Osteocyte (in vitro differentiated cells): ENCODE results near the gene REEP1. TPM values are rescaled to one million over a fixed set of nuclear protein-coding genes. Genes with fewer than 3 reads are reported as not detected.

ENCODE experiments used
- DNase-seq: peaks from one replicate; pipeline ENCODE4 v3.0.0; 2021; ENCODE audit warnings: mixed read lengths; ENCODE audit not compliant: unreplicated experiment; ENCODE audit errors: extremely low spot score
- H3K27ac Mint-ChIP-seq: one replicate; pipeline ENCODE4 v1.8.0; 2021; ENCODE audit warnings: mild to moderate bottlenecking, mixed read lengths; ENCODE audit not compliant: unreplicated experiment
- H3K27me3 Mint-ChIP-seq: one replicate; pipeline ENCODE4 v1.8.0; 2021; ENCODE audit warnings: mixed read lengths; ENCODE audit not compliant: unreplicated experiment
- H3K36me3 Mint-ChIP-seq: one replicate; pipeline ENCODE4 v1.8.0; 2021; ENCODE audit warnings: mixed read lengths; ENCODE audit not compliant: unreplicated experiment
- H3K4me1 Mint-ChIP-seq: one replicate; pipeline ENCODE4 v1.8.0; 2021; ENCODE audit warnings: mixed read lengths; ENCODE audit not compliant: unreplicated experiment
- H3K4me3 Mint-ChIP-seq: one replicate; pipeline ENCODE4 v1.8.0; 2021; ENCODE audit warnings: mild to moderate bottlenecking, moderate library complexity, mixed read lengths; ENCODE audit not compliant: unreplicated experiment
- H3K9me3 Mint-ChIP-seq: one replicate; pipeline ENCODE4 v1.8.0; 2021; ENCODE audit warnings: mixed read lengths; ENCODE audit not compliant: unreplicated experiment
- total RNA-seq: library from RNA; stranded (reverse); gene quantifications from 2 replicates; pipeline ENCODE4 v1.2.1, GENCODE V29; 2021
- TF ChIP-seq, protein P1 (sequence below): fragments of 200-600 bp; sonication (generic); IDR thresholded peaks from 2 replicates; pipeline ENCODE4 v1.5.0; 2021; ENCODE audit warnings: antibody characterized with exemption, mild to moderate bottlenecking, moderate library complexity

REEP1 gene
- total RNA-seq, 1 donor from 2014 or later = not detected

DNA sequence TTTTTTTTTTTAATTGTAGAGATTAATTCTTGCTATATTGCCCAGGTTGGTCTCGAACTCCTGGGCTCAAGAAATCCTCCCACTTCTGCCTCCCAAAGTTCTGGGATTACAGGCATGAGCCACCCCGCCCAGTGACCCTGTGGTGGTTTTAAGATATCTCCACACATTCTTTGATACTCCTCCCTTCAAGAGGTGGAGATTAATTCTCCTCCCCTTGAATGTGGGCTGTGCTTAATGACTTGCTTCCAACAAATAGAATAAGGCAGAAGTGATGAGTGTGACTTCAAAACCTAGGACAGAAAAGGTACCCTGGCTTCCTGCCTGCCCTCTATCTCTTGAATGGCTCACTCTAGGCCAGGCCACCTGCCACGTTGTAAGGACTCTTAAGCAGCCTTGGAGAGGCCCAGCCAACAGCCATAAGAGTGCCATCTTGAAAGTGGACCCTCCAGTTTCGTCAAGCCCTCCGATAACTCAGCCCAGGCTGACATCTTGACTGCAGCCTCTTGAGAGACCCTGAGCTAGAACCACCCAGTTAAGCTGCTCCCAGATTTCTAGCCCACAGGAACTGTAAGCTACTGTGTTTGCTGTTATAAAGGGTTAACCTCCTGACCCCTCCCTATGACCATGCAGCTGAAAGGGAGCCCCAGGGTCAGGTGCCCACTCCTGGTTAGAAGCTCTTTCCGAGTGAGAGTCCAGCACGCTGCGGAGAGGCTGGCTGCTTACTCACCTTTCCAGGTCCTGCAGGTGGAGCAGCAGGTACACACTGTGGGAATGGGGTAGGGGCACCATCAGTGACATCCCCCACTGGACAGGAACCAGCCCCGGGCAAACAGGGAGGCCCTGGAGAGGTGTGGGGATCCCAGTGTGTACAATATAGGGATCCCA is 110.5 kb downstream of the REEP1 start:
- peaks cover 13% of the 10 kb centered on the region for H3K4me1 Mint-ChIP-seq
- H3K36me3 Mint-ChIP-seq = no peaks in the 10 kb centered on the region
- no peak for DNase-seq
- no peak overlapping the region for H3K27ac Mint-ChIP-seq
- H3K9me3 Mint-ChIP-seq = no peaks in the 10 kb centered on the region
- no peak overlapping the region for H3K4me3 Mint-ChIP-seq
- TF ChIP-seq, protein P1, sequence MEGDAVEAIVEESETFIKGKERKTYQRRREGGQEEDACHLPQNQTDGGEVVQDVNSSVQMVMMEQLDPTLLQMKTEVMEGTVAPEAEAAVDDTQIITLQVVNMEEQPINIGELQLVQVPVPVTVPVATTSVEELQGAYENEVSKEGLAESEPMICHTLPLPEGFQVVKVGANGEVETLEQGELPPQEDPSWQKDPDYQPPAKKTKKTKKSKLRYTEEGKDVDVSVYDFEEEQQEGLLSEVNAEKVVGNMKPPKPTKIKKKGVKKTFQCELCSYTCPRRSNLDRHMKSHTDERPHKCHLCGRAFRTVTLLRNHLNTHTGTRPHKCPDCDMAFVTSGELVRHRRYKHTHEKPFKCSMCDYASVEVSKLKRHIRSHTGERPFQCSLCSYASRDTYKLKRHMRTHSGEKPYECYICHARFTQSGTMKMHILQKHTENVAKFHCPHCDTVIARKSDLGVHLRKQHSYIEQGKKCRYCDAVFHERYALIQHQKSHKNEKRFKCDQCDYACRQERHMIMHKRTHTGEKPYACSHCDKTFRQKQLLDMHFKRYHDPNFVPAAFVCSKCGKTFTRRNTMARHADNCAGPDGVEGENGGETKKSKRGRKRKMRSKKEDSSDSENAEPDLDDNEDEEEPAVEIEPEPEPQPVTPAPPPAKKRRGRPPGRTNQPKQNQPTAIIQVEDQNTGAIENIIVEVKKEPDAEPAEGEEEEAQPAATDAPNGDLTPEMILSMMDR = no peak
- H3K27me3 Mint-ChIP-seq = no peaks in the 10 kb centered on the region

DNA sequence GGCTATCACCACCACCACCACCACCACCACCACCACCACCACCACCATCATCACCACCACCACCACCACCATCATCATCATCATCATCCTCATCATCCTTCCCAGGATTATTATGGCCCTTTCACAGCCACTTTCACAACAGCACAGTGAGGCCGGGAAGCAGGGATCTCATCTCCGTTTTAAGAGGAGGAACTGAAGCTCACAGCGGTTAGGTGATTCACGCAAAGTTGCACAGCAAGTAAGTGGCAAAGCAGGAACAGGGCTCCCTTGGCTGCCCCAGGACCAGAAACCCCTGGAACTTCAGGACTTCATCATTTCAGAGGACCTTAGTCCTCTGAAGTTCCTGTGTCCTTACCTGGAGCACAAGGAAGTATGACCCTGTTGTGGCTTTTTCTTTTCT is 111.4 kb downstream of the REEP1 start:
- Mint-ChIP-seq H3K4me3 (no peak overlapping the region), H3K4me1 (peaks cover 13% of the 10 kb centered on the region), H3K27me3 (no peaks in the 10 kb centered on the region), H3K36me3 (no peaks in the 10 kb centered on the region), H3K9me3 (no peaks in the 10 kb centered on the region), H3K27ac (no peak overlapping the region)
- TF ChIP-seq, protein P1 = no peak
- DNase-seq = no peak

DNA sequence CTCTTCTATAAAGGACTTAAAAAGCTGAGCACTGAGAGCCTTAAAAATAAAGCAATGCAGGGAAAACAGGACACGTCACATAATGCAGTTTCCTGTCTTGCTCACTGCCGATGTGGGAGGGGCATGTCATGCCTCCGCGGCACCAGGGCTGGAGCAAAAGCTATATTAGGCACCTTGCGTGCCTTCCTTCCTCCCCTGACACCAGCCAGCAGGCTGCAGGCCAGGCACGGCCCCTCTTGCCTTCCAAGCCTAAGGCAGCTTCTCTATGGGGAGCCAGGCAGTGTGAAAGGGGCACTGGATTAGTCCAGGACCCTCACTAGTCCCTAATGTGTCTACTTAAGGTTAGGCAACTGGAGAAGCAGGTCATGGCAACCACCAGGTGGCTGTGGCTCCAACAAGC is 111.8 kb downstream of the REEP1 start:
- no peaks in the 10 kb centered on the region for H3K9me3 Mint-ChIP-seq
- no peaks in the 10 kb centered on the region for H3K36me3 Mint-ChIP-seq
- no peak overlapping the region for H3K27ac Mint-ChIP-seq
- TF ChIP-seq, protein P1 = no peak
- DNase-seq = no peak
- no peak overlapping the region for H3K4me3 Mint-ChIP-seq
- H3K27me3 Mint-ChIP-seq = no peaks in the 10 kb centered on the region
- peaks cover 13% of the 10 kb centered on the region for H3K4me1 Mint-ChIP-seq

DNA sequence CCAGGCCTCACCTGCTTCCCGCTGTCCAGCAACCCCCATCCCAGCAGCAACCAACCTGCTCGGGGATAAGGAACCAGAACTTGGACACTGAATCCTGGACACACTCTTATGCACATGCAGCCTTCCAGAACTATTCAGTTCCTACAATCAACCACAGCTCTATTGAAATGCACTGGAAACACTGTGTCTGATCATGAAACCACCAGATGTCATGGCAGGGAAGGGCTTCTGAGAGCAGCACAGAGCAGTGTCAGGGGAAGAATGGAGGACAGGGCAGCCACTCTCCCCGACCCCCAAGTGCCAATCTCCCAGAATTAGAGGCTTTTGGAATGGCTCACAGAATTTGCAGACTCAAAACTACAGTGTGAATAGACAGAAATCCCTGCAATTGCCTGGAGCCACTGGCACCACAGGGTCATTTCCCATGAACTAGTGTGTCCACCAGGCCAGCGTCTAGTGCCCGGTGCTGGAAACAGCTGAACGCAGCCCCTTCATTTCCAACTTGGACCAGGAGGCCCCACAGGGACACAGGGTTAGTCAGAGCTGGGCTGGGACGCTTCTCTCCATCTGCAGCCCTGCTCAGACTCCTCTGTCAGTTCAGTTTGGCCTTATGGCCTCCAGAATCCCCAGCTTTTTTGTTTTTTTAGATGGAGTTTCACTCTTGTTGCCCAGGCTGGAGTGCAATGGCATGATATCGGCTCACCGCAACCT is 112.6 kb downstream of the REEP1 start:
- Mint-ChIP-seq H3K36me3 (no peaks in the 10 kb centered on the region), H3K27me3 (no peaks in the 10 kb centered on the region), H3K4me3 (no peak overlapping the region), H3K9me3 (no peaks in the 10 kb centered on the region), H3K27ac (no peak overlapping the region), H3K4me1 (peaks cover 13% of the 10 kb centered on the region)
- DNase-seq = peak; percentile 67
- TF ChIP-seq, protein P1 = no peak

DNA sequence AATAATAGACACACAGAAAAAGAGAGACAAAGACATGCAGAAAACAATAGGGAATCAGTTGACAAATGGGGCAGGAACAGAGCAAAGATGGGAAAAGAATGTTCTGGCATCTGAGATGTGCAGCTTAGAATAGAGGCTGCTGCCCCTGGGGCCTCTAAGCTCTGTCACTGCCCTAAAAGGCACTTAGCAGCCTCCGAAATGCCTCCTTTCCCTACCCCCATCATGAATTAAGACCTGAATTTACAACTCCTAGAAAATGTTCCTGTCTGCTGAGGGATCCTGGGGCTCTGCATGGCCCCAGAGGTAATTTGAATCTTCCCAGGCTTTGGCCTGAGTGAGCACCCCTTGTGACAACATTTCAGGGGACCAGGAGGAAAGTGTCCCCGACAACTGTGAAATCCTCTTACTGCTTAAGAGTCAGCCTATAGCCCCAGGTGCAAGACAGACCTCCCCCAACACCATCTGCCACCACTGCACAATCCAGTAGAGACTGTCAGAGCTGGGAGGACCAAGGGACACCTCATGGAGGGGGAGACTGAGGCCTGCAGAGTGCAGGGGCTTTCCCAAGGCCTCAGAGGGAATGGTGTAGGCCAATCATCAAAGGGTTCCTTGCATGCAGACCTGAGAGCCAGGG is 113.4 kb downstream of the REEP1 start:
- peak; percentile 38 for DNase-seq
- H3K4me1 Mint-ChIP-seq = peaks cover 13% of the 10 kb centered on the region
- TF ChIP-seq, protein P1 = no peak
- no peaks in the 10 kb centered on the region for H3K36me3 Mint-ChIP-seq
- no peak overlapping the region for H3K27ac Mint-ChIP-seq
- no peaks in the 10 kb centered on the region for H3K9me3 Mint-ChIP-seq
- H3K27me3 Mint-ChIP-seq = no peaks in the 10 kb centered on the region
- no peak overlapping the region for H3K4me3 Mint-ChIP-seq
